Measurements from ENCODE around the gene GUCA1A.

DNA sequence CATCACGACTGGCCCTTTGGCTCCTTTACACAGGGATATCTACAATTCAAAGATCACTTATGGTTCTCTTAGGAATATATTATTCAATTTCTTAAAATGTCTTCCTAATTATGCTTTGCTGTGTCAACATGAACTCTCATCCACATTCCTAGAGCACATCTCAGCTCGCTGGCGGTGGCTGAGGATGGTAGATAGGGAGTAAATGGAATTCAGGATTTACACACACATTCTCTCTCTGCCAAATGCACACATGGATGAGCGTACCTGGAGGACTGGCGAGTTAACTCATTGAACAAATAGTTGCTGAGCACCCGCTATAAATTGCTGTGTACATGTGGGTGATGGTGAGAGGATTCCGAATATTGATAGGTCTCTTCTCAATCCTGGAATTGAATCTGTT, 49.3 kb downstream of the GUCA1A start:
- TF ChIP-seq, protein P1, sequence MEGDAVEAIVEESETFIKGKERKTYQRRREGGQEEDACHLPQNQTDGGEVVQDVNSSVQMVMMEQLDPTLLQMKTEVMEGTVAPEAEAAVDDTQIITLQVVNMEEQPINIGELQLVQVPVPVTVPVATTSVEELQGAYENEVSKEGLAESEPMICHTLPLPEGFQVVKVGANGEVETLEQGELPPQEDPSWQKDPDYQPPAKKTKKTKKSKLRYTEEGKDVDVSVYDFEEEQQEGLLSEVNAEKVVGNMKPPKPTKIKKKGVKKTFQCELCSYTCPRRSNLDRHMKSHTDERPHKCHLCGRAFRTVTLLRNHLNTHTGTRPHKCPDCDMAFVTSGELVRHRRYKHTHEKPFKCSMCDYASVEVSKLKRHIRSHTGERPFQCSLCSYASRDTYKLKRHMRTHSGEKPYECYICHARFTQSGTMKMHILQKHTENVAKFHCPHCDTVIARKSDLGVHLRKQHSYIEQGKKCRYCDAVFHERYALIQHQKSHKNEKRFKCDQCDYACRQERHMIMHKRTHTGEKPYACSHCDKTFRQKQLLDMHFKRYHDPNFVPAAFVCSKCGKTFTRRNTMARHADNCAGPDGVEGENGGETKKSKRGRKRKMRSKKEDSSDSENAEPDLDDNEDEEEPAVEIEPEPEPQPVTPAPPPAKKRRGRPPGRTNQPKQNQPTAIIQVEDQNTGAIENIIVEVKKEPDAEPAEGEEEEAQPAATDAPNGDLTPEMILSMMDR (IDR thresholded peaks at IDR 0.05), result no peak
- TF ChIP-seq POLR2A (IDR thresholded peaks at IDR 0.05), result no peak

Measured in right lobe of liver (tissue), 4 donors.